Amniotic epithelial cell (primary cell): ENCODE results near the gene KRT5.
"Not testable (repeated sequence)": the region's sequence is repeated elsewhere in the genome, so short reads cannot be mapped to it uniquely, and the experiment has no call there.

ENCODE experiments used
- DNase-seq: peaks from one replicate; pipeline ENCODE4 v3.0.0-alpha.2; 2010; ENCODE audit warnings: low read depth

The KRT5 gene

GRCh38 chr12:52494100-52494499, 26.1 kb downstream of the KRT5 start:
- no peak for DNase-seq

- no peak for DNase-seq
These were observed 27.0 kb downstream of the KRT5 start, which contains the start of gene KRT6A for GRCh38 chr12:52493172-52493571. TSS of gene KRT6A (minus strand) at chr12:52493257. CDS start at chr12:52493188, 69 bp downstream.

DNA sequence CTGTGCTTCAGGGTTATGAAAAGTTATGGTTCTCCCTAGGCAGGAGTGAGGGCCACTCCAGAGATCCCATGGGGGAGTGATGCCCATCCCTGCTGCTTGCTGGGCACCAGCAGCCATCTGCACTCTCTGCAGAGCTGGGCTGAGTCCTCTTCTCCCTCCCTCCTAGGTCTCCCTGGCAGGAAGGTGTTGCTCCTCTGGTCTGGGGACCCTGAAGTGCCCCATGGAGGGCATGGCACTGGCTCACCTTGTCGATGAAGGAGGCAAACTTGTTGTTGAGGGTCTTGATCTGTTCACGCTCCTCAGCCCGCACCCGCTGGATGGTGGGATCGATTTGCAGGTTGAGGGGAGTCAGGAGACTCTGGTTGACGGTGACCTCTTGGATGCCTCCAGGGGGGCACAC, 27.8 kb downstream of the KRT5 start:
- DNase-seq = not testable (repeated sequence)

- DNase-seq = not testable (repeated sequence)
These were observed 28.7 kb downstream of the KRT5 start for GRCh38 chr12:52491495-52491894.

DNA sequence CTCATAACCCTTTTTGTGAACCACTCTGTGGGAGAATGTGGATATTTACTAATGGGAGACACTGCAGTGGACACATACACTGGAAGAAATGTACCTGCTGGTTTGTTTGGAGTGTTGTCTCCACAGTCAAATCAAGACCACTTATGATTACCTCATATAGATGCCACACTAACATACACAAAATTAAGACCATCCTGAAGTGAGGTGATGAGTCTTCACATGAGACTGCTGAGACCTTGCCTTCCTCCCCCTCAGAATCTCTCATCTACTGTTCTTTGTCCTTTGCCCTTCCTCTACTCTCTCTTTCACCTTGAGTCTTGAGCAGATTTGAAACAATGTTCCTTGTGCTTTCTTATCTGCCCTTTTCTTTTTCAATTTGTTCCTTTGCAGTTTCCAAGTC, 31.5 kb downstream of the KRT5 start:
- no peak for DNase-seq

DNA sequence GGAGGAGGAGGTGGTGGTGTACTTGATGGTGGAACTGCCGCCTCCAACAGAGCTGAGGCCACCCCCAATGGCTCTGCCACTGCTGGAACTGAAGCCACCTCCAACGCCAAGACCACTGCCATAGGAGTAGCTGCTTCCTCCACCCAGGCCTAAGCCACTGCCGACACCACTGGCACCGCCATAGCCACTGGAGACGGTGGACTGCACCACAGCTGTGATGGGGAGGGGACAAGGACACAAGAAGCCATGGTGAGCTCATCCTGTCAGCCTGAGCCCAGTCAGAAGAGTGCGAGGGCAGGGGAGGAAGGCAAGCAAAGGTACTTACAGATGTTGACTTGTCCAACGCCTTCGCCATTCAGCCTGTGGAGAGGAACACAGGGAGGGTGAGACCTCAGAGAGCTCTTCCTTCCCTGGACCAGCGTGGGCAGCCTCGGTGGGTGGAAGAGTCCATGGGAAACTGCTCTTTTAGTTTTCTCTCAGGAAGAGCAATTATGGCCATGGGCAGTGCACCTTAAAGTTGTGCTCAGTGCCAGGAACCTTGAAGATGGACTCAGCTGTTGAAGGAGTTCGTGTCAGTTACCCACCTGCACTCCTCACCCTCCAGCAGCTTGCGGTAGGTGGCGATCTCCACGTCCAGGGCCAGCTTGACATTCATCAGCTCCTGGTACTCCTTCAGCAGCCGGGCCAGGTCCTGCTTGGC, 32.3 kb downstream of the KRT5 start:
- DNase-seq = not testable (repeated sequence)

DNA sequence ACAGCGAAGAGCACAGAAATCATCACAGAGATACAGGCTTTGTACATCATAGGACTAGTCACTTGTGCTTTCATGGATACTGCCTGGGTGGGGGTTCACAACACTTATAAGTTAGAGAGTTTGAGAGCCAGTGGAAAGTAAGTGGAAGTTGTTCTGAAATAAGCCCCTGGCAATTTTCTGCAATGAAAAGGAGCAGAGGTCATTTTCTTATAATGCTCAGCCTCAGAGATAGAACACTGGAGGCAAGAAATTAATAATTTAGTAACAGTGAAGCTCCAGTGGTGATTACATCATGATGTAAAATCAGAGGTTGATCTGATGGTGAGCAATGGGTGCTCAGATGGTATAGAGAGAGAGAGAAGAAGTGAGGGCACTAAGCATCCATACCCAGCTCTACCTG, 33.0 kb downstream of the KRT5 start:
- no peak for DNase-seq

DNA sequence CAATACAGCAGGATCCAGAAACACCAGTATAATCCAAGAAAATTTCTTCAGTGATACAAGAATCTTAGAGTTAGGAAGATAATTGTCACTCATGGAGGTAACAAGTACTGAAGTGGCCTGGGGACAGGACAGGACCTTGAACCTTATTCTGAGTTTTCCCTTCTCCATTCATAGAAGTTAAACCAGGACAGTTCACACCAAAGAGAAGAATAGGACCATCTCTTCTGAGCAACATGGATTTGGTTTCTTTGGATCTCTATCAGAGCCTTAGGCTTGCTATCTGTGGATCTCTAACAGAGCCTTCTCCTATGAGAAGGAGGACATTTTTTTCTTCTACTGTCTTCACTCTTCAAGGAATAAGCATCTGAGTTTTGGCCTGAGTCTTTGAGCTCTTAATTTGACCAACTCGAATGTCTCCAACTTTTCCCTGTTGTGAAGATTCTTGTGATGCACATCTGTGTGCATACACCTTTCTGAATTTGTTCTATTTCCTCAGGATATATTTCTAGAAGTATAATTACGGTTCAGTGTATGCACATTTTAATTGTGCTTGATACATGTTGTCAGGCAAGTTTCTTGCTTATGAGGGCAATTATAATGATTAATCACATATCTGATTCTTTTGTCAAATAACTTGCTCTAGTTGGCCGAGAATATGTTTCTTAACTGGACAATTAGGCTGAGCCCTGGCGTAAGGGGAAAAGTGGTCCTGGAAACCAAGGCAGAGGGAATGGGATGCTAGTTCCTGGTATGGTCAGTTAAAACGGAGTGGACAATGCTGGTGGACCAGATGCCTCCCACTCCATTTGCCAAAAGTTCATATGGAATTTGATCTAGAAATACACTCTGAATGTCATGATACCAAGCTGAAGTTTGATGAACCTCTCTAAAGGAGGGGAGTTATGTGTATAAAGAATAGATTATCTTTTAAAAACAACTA, 33.8 kb downstream of the KRT5 start:
- no peak for DNase-seq

DNA sequence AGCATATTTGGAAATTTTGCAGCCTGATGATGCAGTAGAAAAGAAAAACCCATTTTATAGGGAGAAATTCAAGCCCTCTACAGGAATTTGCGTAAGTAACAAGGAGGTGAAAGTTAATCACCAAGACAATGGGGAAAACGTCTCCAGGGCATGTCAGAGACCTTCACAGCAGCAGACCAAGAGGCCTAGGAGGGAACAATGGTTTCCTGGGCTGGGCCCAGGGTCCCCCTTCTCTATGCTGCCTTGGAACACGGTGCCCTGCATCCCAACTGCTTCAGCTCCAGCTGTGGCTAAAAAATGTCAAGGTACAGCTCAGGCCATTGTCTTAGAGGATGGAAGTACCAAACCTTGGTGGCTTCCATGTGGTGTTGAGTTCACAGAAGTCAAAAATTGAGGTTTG, 40.1 kb downstream of the KRT5 start:
- DNase-seq = no peak

DNA sequence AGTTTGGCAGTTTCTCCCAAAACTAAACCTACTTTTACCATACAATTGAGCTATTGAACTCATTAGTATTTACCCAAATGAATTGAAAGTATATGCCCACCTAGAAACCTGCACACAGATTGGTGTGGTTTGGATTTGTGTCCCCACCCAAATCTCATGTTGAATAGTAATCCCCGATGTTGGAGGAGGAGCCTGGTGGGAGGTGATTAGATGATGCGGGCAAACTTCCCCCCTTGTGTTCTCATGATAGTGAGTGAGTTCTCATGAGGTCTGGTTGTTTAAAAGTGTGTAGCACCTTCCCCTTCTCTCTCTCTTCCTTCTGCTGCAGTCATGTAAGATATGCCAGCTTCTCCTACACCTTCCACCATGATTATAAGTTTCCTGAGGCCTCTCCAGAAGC, 42.5 kb downstream of the KRT5 start:
- DNase-seq = no peak

DNA sequence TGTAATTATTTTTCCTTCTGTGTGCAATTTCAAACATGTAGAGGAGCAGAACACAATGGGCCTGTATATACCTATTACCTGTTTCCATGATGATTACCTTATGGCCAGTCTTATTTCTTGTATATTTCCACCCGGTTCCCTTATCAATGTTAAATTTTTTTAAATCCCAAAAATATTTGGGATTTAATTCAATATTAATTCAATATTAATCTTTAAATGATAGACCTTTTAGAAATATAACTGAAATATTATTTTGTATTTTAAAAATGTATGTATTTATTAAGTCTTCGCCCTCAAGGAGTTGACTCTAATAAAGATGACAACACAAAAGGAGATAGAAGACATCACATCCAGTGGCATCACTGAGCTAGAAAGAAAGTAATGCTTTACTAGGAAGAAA, 46.0 kb downstream of the KRT5 start:
- no peak for DNase-seq

GRCh38 chr12:52473768-52474167, 46.4 kb downstream of the KRT5 start, which contains the start of gene KRT6C:
TSS of gene KRT6C (minus strand) at chr12:52473805. CDS start at chr12:52473737, 68 bp downstream.
- peak; percentile 18 for DNase-seq

DNA sequence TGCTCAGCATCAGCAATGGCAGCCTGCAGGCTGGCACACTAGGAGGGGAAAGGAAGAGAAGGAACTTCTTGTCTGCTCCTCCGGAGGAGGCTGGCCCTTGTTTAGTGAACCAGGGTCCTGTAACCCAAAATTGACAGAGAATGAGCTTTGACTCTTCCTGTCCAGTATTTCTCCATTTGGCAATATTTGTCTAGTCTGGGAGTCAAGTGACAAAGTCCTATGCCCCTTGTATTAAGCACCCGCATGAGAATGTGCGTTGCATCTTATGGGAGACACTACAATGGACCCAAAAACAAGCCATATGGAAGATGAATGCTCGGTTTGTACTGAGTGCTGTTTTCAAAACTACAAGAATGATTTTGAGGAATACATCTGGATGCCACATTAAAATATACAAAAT, 50.3 kb downstream of the KRT5 start:
- no peak for DNase-seq

DNA sequence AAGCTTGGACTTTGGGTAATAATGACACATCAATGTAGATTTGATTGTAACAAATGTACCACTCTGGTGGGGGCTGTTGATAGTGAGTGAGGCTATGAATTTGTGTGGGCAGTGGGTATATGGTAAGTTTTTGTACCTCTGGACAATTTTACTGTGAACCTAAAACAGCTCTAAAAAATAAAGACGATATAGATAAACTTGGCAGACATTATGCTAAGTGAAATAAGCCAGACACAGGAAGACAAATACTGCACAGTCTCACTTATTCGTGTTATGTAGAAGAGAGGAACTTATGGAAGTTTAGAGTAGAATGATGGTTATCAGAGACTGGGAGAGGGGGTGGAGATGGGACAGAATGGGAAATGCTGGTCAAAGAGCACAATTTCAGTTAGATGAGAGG, 55.3 kb downstream of the KRT5 start:
- DNase-seq = no peak
